ENCODE results near the gene EIF5A2. TPM values are rescaled to one million over a fixed set of nuclear protein-coding genes. Genes with fewer than 3 reads are reported as not detected.
A peak's percentile ranks its signal among the peaks of the same experiment; 100 is the strongest.

Gene EIF5A2
- total RNA-seq (4.1 and 6.3 TPM in 2 replicates), polyA plus RNA-seq (0.84 and 1.7 TPM in 2 replicates), polyA minus RNA-seq (1.00 and 1.1 TPM in 2 replicates)
- 3.7 TPM for total RNA-seq (2013)

- ChIA-PET POLR2A (interaction anchor here (0.5 to 1.2 kb wide), 2 partner anchors 15 to 39 kb away, joined by 3 to 5 read pairs; partner anchors contain the start of gene RPL22L1), CTCF (no interaction called here)
- peak within 1 kb of the TSS; percentile 86 for H3K27ac Mint-ChIP-seq
- no peaks in the 10 kb centered on the region for H3K79me2 ChIP-seq (ENCODE audit: control insufficient read depth, insufficient read depth, low read length)
- H3K4me3 Mint-ChIP-seq, result peak within 1 kb of the TSS; percentile 96
- WGBS (ENCODE audit: insufficient coverage), result 18% methylated on average over 73 of the region's 73 CpGs
- H3K27ac ChIP-seq (ENCODE audit: low read length in 2 of 2), result peak within 1 kb of the TSS; percentile 7 to 68
- no peaks in the 10 kb centered on the region for H3K27me3 ChIP-seq (replicated peaks in 1 of 4; ENCODE audit: control extremely low read depth in 1 of 4, control insufficient read depth in 3 of 4, insufficient read depth in 4 of 4, low read length in 3 of 4)
- H3K4me1 ChIP-seq (ENCODE audit: control insufficient read depth in 2 of 2, insufficient read depth in 2 of 2, low read length in 2 of 2), result peaks cover 13 to 16% of the 10 kb centered on the region in 2 donors
- peak within 1 kb of the TSS; percentile 95 for H2AFZ ChIP-seq (ENCODE audit: insufficient read depth, low read depth, low read length, poor library complexity, severe bottlenecking)
- H3K9ac ChIP-seq (ENCODE audit: low read length), result peak within 1 kb of the TSS; percentile 76
- H3K9me3 Mint-ChIP-seq (ENCODE audit: insufficient read depth), result peaks cover 8% of the 10 kb centered on the region
- no peak for TF ChIP-seq EZH2 (IDR thresholded peaks at IDR 0.05; ENCODE audit: borderline replicate concordance, insufficient read depth, low read depth, low read length, poor library complexity, severe bottlenecking)
- no peak for TF ChIP-seq CTCF (IDR thresholded peaks at IDR 0.05)
- no peaks in the 10 kb centered on the region for H3K27me3 Mint-ChIP-seq
- intact Hi-C loops (cut with micrococcal nuclease), result loop anchor here (1.0 to 2.0 kb wide), 2 partner anchors 38 to 552 kb away; partner anchors contain the start of genes RPL22L1 and SKIL
- peak within 1 kb of the TSS; percentile 97 for H3K4me2 ChIP-seq (replicated peaks; ENCODE audit: low read depth, low read length, poor library complexity, severe bottlenecking)
- peaks cover 22% of the 10 kb centered on the region for H3K4me1 Mint-ChIP-seq
- H3K36me3 ChIP-seq (replicated peaks in 1 of 2; ENCODE audit: control extremely low read depth in 1 of 2, control insufficient read depth in 1 of 2, extremely low read depth in 1 of 2, insufficient read depth in 2 of 2, low read length in 1 of 2), result no peaks in the 10 kb centered on the region
- no peaks in the 10 kb centered on the region for H4K20me1 ChIP-seq (ENCODE audit: control insufficient read depth, insufficient read depth, low read length, poor library complexity, severe bottlenecking)
- DNase-seq, result peak; percentile 93
- ATAC-seq (ENCODE audit: low read depth), result peak; percentile 94
- peaks cover 0 to 19% (median 17%) of the 10 kb centered on the region in 3 donors for H3K9me3 ChIP-seq (ENCODE audit: control extremely low read depth in 1 of 3, control insufficient read depth in 2 of 3, insufficient read depth in 1 of 3, low read length in 2 of 3)
- H3K4me3 ChIP-seq (ENCODE audit: control extremely low read depth in 1 of 5, extremely low read depth in 1 of 5, insufficient read depth in 1 of 5, low read depth in 2 of 5, low read length in 4 of 5), result peak within 1 kb of the TSS; percentile 58 to 79 (median 67)
These were observed at the start of gene EIF5A2 for GRCh38 chr3:170908235-170909116. Gene EIF5A2 (minus strand): TSS chr3:170908637. CDS start chr3:170907806, 831 bp downstream.

- ATAC-seq (ENCODE audit: low read depth) (no peak), DNase-seq (no peak)
- Histone ChIP-seq H3K4me1 (ENCODE audit: control insufficient read depth in 2 of 2, insufficient read depth in 2 of 2, low read length in 2 of 2) (no peaks in the 10 kb centered on the region), H3K9ac (ENCODE audit: low read length) (no peak overlapping the region), H3K36me3 (replicated peaks in 1 of 2; ENCODE audit: control extremely low read depth in 1 of 2, control insufficient read depth in 1 of 2, extremely low read depth in 1 of 2, insufficient read depth in 2 of 2, low read length in 1 of 2) (no peaks in the 10 kb centered on the region), H3K27ac (ENCODE audit: low read length in 2 of 2) (no peak overlapping the region), H2AFZ (ENCODE audit: insufficient read depth, low read depth, low read length, poor library complexity, severe bottlenecking) (no peak overlapping the region), H3K79me2 (ENCODE audit: control insufficient read depth, insufficient read depth, low read length) (no peaks in the 10 kb centered on the region), H3K4me3 (ENCODE audit: control extremely low read depth in 1 of 5, extremely low read depth in 1 of 5, insufficient read depth in 1 of 5, low read depth in 2 of 5, low read length in 4 of 5) (no peak overlapping the region), H3K27me3 (replicated peaks in 1 of 4; ENCODE audit: control extremely low read depth in 1 of 4, control insufficient read depth in 3 of 4, insufficient read depth in 4 of 4, low read length in 3 of 4) (no peaks in the 10 kb centered on the region), H3K9me3 (ENCODE audit: control extremely low read depth in 1 of 3, control insufficient read depth in 2 of 3, insufficient read depth in 1 of 3, low read length in 2 of 3) (no peaks in the 10 kb centered on the region), H4K20me1 (ENCODE audit: control insufficient read depth, insufficient read depth, low read length, poor library complexity, severe bottlenecking) (no peaks in the 10 kb centered on the region), H3K4me2 (replicated peaks; ENCODE audit: low read depth, low read length, poor library complexity, severe bottlenecking) (no peak overlapping the region)
- peaks cover 17% of the 10 kb centered on the region for H3K27me3 Mint-ChIP-seq
- H3K4me3 Mint-ChIP-seq, result no peak overlapping the region
- H3K9me3 Mint-ChIP-seq (ENCODE audit: insufficient read depth), result no peaks in the 10 kb centered on the region
- ChIA-PET POLR2A (no interaction called here), CTCF (no interaction called here)
- intact Hi-C loops (cut with micrococcal nuclease), result no loop called here
- TF ChIP-seq EZH2 (IDR thresholded peaks at IDR 0.05; ENCODE audit: borderline replicate concordance, insufficient read depth, low read depth, low read length, poor library complexity, severe bottlenecking) (no peak), CTCF (IDR thresholded peaks at IDR 0.05) (no peak)
- H3K4me1 Mint-ChIP-seq, result no peaks in the 10 kb centered on the region
- no peak overlapping the region for H3K27ac Mint-ChIP-seq
These were observed 48.2 kb upstream of the EIF5A2 start for GRCh38 chr3:170956647-170957046.
